HepG2 (cell line): ENCODE data around the gene FBF1. TPM values are rescaled to one million over a fixed set of nuclear protein-coding genes. Genes with fewer than 3 reads are reported as not detected.

Experiments
- AGO2 ChIP-seq: fragments of 200-400 bp; formaldehyde crosslinking; optimal IDR thresholded peaks from 2 replicates; pipeline ENCODE3; 2017; ENCODE audit warnings: mild to moderate bottlenecking, low read depth, low read length, moderate library complexity
- CAMTA2 ChIP-seq: sonication (generic); formaldehyde crosslinking; IDR thresholded peaks from 2 replicates; pipeline ENCODE4 v1.4.0; 2020; ENCODE audit warnings: mild to moderate bottlenecking, missing genetic modification reagents, borderline replicate concordance
- CEBPB ChIP-seq: IDR thresholded peaks from 2 replicates; pipeline ENCODE4 v1.6.1; 2011; ENCODE audit warnings: low read depth, low read length, improper control_type of control experiment, borderline replicate concordance
- DPF2 ChIP-seq: sonication (generic); formaldehyde crosslinking; IDR thresholded peaks from 2 replicates; pipeline ENCODE4 v1.4.0; 2020; ENCODE audit warnings: mild to moderate bottlenecking, low read depth, missing genetic modification reagents, borderline replicate concordance
- GZF1 ChIP-seq: sonication (generic); formaldehyde crosslinking; IDR thresholded peaks from 2 replicates; pipeline ENCODE4 v1.5.1; 2020; ENCODE audit warnings: mild to moderate bottlenecking, missing genetic modification reagents
- HDAC2 ChIP-seq: sonication (generic); formaldehyde crosslinking; IDR thresholded peaks from 2 replicates; pipeline ENCODE4 v1.4.0; 2020; ENCODE audit warnings: missing genetic modification reagents
- KDM4B ChIP-seq: sonication (generic); formaldehyde crosslinking; IDR thresholded peaks from 2 replicates; pipeline ENCODE4 v1.4.0; 2020; ENCODE audit warnings: missing genetic modification reagents
- MAFG ChIP-seq: sonication (generic); formaldehyde crosslinking; IDR thresholded peaks from 2 replicates; pipeline ENCODE4 v1.5.1; 2020; ENCODE audit warnings: mild to moderate bottlenecking, missing genetic modification reagents
- MIXL1 ChIP-seq: IDR thresholded peaks from 2 replicates; pipeline ENCODE4 v1.6.1; 2016
- MTF2 ChIP-seq: sonication (generic); formaldehyde crosslinking; IDR thresholded peaks from 2 replicates; pipeline ENCODE4 v1.5.0; 2020; ENCODE audit warnings: missing genetic modification reagents, borderline replicate concordance
- ONECUT2 ChIP-seq: sonication (generic); formaldehyde crosslinking; IDR thresholded peaks from 2 replicates; pipeline ENCODE4 v1.4.0; 2020; ENCODE audit warnings: missing genetic modification reagents
- PHF20 ChIP-seq: sonication (generic); formaldehyde crosslinking; IDR thresholded peaks from 2 replicates; pipeline ENCODE4 v1.5.0; 2020; ENCODE audit warnings: mild to moderate bottlenecking, missing genetic modification reagents
- REL ChIP-seq: sonication (generic); formaldehyde crosslinking; conservative IDR thresholded peaks from 2 replicates; pipeline ENCODE4 v1.8.0; 2022; ENCODE audit warnings: mild to moderate bottlenecking, missing genetic modification reagents, moderate library complexity
- ZNF552 ChIP-seq: sonication (generic); formaldehyde crosslinking; IDR thresholded peaks from 2 replicates; pipeline ENCODE4 v1.9.0; 2022; ENCODE audit warnings: missing genetic modification reagents, mild to moderate bottlenecking, borderline replicate concordance
- ZNF749 ChIP-seq: sonication (generic); formaldehyde crosslinking; IDR thresholded peaks from 2 replicates; pipeline ENCODE4 v1.8.0; 2022; ENCODE audit warnings: mild to moderate bottlenecking, missing genetic modification reagents, moderate library complexity, borderline replicate concordance
- ZNF792 ChIP-seq: IDR thresholded peaks from 2 replicates; pipeline ENCODE4 v1.6.1; 2016
- polyA plus RNA-seq, 8 experiments: library from polyadenylated mRNA; depleted of rRNA in 3 of 8; stranded (reverse) in 7 of 8; unstranded in 1 of 8; fragments of >200 nt; fragmentation: Illumina TruSeq in 4 of 8; extraction: Trizol in 4 of 8; gene quantifications; 2 replicates each; pipeline versions ENCODE4 v1.2.1 to v1.2.3, GENCODE V29; 2011 to 2016; ENCODE audit warnings: low read depth in 4 of 8, missing spikeins in 1 of 8, mixed read lengths in 1 of 8; ENCODE audit not compliant: insufficient read depth in 1 of 8
- total RNA-seq, 5 experiments: library from RNA; depleted of rRNA; stranded (reverse); fragments of >200 nt; fragmentation: Illumina TruSeq; extraction: Trizol; gene quantifications; 2 replicates each; pipeline ENCODE4 v1.2.3, GENCODE V29; 2016; ENCODE audit warnings: low read depth in 1 of 5
- TF ChIP-seq, protein P1 (sequence below): sonication (generic); formaldehyde crosslinking; IDR thresholded peaks from 2 replicates; pipeline ENCODE4 v1.5.0; 2020; ENCODE audit warnings: missing genetic modification reagents
- TF ChIP-seq, protein P2 (sequence below): sonication (generic); formaldehyde crosslinking; IDR thresholded peaks from 2 replicates; pipeline ENCODE4 v1.8.1; 2023; ENCODE audit warnings: missing genetic modification reagents, inconsistent platforms, borderline replicate concordance
- TF ChIP-seq, protein P3 (sequence below): IDR thresholded peaks from 2 replicates; pipeline ENCODE4 v1.6.1; 2016; ENCODE audit warnings: missing genetic modification reagents, missing compliant biosample characterization
- TF ChIP-seq, protein P4 (sequence below): IDR thresholded peaks from 2 replicates; pipeline ENCODE4 v1.6.1; 2016; ENCODE audit warnings: mild to moderate bottlenecking, missing biosample characterization, missing genetic modification reagents
- TF ChIP-seq, protein P5 (sequence below): sonication (generic); formaldehyde crosslinking; IDR thresholded peaks from 2 replicates; pipeline ENCODE4 v1.8.1; 2023; ENCODE audit warnings: mild to moderate bottlenecking, missing genetic modification reagents, borderline replicate concordance
- TF ChIP-seq, protein P6 (sequence below): sonication (generic); formaldehyde crosslinking; IDR thresholded peaks from 2 replicates; pipeline ENCODE4 v1.8.0; 2022; ENCODE audit warnings: missing genetic modification reagents, mild to moderate bottlenecking, inconsistent platforms, borderline replicate concordance
- TF ChIP-seq, protein P7 (sequence below): sonication (generic); formaldehyde crosslinking; IDR thresholded peaks from 2 replicates; pipeline ENCODE4 v1.4.0; 2020; ENCODE audit warnings: missing genetic modification reagents

FBF1 gene
- total and polyA plus RNA-seq, 2 of the 13 experiments (the other 11 are each of a cell fraction or from before 2014, with no cell fraction given), result 2.4 to 8.1 TPM

DNA sequence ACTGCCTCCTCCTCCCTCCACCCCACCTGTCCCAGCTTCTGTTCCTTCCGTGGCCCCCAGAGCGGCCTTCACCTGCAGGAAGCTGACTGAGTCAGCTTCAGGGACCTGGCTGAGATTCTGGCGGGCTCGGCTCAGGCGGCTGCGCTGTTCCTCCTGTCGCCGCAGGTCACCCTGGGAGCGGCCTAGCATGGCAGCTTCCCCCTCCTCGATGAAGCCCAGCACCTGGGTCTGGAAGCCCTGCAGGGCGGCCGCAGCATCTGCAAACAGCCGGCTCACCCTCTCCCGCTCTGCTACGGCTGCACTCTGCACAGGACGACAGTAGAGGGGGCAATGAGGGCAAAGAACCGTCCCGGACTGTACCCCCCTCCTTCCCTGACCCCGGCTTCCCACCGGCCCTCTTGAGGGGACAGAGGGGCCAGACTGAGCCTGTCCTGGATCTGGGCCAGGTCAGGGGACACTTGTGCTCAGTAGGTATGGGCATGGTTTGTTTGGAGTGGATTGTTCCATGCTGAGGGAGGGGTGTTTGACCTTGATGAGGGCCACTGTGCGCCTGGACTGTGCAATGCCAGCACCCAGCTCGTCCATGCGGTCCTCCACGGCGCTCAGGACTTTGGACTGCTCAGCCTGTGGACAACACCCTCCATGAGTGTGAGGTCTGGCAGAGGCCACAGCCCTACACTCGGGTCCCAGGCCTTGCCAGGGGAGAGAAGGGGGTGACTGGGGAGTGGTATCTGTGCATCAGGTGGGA, 64.5 kb downstream of the FBF1 start (continued):
- TF ChIP-seq, protein P1, sequence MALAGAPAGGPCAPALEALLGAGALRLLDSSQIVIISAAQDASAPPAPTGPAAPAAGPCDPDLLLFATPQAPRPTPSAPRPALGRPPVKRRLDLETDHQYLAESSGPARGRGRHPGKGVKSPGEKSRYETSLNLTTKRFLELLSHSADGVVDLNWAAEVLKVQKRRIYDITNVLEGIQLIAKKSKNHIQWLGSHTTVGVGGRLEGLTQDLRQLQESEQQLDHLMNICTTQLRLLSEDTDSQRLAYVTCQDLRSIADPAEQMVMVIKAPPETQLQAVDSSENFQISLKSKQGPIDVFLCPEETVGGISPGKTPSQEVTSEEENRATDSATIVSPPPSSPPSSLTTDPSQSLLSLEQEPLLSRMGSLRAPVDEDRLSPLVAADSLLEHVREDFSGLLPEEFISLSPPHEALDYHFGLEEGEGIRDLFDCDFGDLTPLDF (CRISPR knock-in tag), result peak; percentile 57
- no peak for TF ChIP-seq GZF1
- TF ChIP-seq CEBPB, result peak; percentile 76; the same call in 1 of the 2 replicates
- TF ChIP-seq, protein P2, sequence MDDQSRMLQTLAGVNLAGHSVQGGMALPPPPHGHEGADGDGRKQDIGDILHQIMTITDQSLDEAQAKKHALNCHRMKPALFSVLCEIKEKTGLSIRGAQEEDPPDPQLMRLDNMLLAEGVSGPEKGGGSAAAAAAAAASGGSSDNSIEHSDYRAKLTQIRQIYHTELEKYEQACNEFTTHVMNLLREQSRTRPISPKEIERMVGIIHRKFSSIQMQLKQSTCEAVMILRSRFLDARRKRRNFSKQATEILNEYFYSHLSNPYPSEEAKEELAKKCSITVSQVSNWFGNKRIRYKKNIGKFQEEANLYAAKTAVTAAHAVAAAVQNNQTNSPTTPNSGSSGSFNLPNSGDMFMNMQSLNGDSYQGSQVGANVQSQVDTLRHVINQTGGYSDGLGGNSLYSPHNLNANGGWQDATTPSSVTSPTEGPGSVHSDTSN (CRISPR knock-in tag), result no peak
- TF ChIP-seq, protein P3, sequence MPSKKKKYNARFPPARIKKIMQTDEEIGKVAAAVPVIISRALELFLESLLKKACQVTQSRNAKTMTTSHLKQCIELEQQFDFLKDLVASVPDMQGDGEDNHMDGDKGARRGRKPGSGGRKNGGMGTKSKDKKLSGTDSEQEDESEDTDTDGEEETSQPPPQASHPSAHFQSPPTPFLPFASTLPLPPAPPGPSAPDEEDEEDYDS (CRISPR knock-in tag), result peak; percentile 91
- peak; percentile 98 for TF ChIP-seq AGO2
- peak; percentile 17; the same call in 1 of the 2 replicates for TF ChIP-seq ONECUT2 (CRISPR knock-in tag)
- peak; percentile 95 for TF ChIP-seq MIXL1 (CRISPR knock-in tag)
- TF ChIP-seq MTF2 (CRISPR knock-in tag), result no peak
- TF ChIP-seq CAMTA2 (CRISPR knock-in tag), result peak; percentile 86; the same call in 1 of the 2 replicates
- no peak; the same call in 1 of the 2 replicates for TF ChIP-seq REL (CRISPR knock-in tag)
- TF ChIP-seq PHF20 (CRISPR knock-in tag), result peak; percentile 42; the same call in 1 of the 2 replicates
- TF ChIP-seq, protein P4, sequence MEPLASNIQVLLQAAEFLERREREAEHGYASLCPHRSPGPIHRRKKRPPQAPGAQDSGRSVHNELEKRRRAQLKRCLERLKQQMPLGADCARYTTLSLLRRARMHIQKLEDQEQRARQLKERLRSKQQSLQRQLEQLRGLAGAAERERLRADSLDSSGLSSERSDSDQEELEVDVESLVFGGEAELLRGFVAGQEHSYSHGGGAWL (CRISPR knock-in tag), result peak; percentile 62
- TF ChIP-seq, protein P5, sequence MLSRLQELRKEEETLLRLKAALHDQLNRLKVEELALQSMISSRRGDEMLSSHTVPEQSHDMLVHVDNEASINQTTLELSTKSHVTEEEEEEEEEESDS, result 0 out of 2 replicates have a peak, but pooled peaks have one; percentile 81
- peak; percentile 83 for TF ChIP-seq DPF2 (CRISPR knock-in tag)
- TF ChIP-seq, protein P6, sequence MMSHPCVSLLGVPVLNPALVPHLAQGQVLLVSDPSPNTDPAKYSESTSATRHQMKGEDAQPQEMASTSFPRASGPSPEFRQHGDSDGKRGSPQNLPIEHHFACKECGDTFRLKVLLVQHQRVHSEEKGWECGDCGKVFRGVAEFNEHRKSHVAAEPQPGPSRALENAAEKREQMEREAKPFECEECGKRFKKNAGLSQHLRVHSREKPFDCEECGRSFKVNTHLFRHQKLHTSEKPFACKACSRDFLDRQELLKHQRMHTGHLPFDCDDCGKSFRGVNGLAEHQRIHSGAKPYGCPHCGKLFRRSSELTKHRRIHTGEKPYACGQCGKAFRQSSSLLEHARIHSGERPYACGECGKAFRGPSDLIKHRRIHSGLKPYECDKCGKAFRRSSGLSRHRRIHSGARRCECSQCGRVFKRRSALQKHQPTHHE (CRISPR knock-in tag), result peak; percentile 75
- peak; percentile 94 for TF ChIP-seq ZNF792
- peak; percentile 93 for TF ChIP-seq HDAC2 (CRISPR knock-in tag)
- TF ChIP-seq, protein P7, sequence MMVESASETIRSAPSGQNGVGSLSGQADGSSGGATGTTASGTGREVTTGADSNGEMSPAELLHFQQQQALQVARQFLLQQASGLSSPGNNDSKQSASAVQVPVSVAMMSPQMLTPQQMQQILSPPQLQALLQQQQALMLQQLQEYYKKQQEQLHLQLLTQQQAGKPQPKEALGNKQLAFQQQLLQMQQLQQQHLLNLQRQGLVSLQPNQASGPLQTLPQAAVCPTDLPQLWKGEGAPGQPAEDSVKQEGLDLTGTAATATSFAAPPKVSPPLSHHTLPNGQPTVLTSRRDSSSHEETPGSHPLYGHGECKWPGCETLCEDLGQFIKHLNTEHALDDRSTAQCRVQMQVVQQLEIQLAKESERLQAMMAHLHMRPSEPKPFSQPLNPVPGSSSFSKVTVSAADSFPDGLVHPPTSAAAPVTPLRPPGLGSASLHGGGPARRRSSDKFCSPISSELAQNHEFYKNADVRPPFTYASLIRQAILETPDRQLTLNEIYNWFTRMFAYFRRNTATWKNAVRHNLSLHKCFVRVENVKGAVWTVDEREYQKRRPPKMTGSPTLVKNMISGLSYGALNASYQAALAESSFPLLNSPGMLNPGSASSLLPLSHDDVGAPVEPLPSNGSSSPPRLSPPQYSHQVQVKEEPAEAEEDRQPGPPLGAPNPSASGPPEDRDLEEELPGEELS (CRISPR knock-in tag), result peak; percentile 89
- TF ChIP-seq MAFG (CRISPR knock-in tag), result no peak
- peak; percentile 95 for TF ChIP-seq KDM4B (CRISPR knock-in tag)
- TF ChIP-seq ZNF749, result 0 out of 2 replicates have a peak, but pooled peaks have one; percentile 70
- TF ChIP-seq ZNF552 (CRISPR knock-in tag), result peak; percentile 54
